Measurements from ENCODE around the gene FAR2. TPM values are rescaled to one million over a fixed set of nuclear protein-coding genes. Genes with fewer than 3 reads are reported as not detected.

The FAR2 gene
- total and polyA plus RNA-seq, 2 experiments from 2014 or later = 18.7 to 22.6 TPM

DNA sequence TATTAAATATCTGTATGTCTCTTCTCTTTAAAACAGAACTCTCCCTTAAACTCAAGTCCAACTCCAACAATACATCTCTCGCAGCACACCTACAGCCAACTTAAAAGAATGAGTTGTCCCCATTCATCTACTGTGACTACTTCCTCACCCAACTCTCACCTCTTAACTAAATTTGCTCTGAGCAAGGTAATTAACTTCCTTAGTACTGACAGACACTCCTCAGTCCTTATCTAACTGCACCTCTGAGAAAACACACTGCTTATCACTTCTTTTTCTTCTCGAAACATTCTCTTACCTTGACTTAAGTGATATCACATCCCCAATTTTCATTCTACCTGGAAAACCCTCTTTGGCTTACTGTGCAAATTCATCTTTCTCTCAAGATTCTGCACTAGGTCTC is 224.9 kb downstream of the FAR2 start (continued):
- no peak for TF ChIP-seq POLR2AphosphoS5 (IDR thresholded peaks at IDR 0.05; ENCODE audit: low read depth)

- H3K4me1 Mint-ChIP-seq = peaks cover 4% of the 10 kb centered on the region; the same call in 2 of the 3 replicates
- Histone ChIP-seq H3K4me3 (no peak overlapping the region), H3K36me3 (ENCODE audit: insufficient read depth) (peaks cover 6% of the 10 kb centered on the region), H3F3A (replicated peaks; ENCODE audit: low read depth) (no peaks in the 10 kb centered on the region), H3K4me2 (no peak overlapping the region), H3K27ac (ENCODE audit: low read depth) (no peak overlapping the region), H3K4me1 (ENCODE audit: insufficient read depth) (no peaks in the 10 kb centered on the region), H3K79me2 (replicated peaks; ENCODE audit: insufficient read depth) (peaks cover 75% of the 10 kb centered on the region), H2AFZ (no peak overlapping the region), H4K20me1 (replicated peaks; ENCODE audit: insufficient read depth) (peaks cover 4% of the 10 kb centered on the region), H3K9me2 (ENCODE audit: insufficient read depth) (no peaks in the 10 kb centered on the region), H3K27me3 (ENCODE audit: insufficient read depth) (no peaks in the 10 kb centered on the region)
- ATAC-seq = no peak
- no peaks in the 10 kb centered on the region for H3K9me3 Mint-ChIP-seq
- H3K27ac Mint-ChIP-seq = no peak overlapping the region
- TF ChIP-seq STAT1 (IDR thresholded peaks at IDR 0.05; ENCODE audit: unreplicated experiment) (no peak), POLR2AphosphoS5 (IDR thresholded peaks at IDR 0.05; ENCODE audit: low read depth) (no peak), ZNF462 (CRISPR knock-in tag; IDR thresholded peaks at IDR 0.05) (no peak), CREB1 (CRISPR knock-in tag; IDR thresholded peaks at IDR 0.05; ENCODE audit: low read depth) (no peak), NANOG (IDR thresholded peaks at IDR 0.05; ENCODE audit: borderline replicate concordance) (no peak), EZH2 (IDR thresholded peaks at IDR 0.05; ENCODE audit: low read depth, unreplicated experiment) (no peak), JUNB (IDR thresholded peaks at IDR 0.05; ENCODE audit: unreplicated experiment) (no peak), ZNF331 (CRISPR knock-in tag; IDR thresholded peaks at IDR 0.05; ENCODE audit: low read depth) (no peak), ZNF114 (CRISPR knock-in tag; IDR thresholded peaks at IDR 0.05) (no peak), EZH2phosphoT487 (IDR thresholded peaks at IDR 0.05; ENCODE audit: unreplicated experiment) (no peak)
- TF ChIP-seq, protein P1, sequence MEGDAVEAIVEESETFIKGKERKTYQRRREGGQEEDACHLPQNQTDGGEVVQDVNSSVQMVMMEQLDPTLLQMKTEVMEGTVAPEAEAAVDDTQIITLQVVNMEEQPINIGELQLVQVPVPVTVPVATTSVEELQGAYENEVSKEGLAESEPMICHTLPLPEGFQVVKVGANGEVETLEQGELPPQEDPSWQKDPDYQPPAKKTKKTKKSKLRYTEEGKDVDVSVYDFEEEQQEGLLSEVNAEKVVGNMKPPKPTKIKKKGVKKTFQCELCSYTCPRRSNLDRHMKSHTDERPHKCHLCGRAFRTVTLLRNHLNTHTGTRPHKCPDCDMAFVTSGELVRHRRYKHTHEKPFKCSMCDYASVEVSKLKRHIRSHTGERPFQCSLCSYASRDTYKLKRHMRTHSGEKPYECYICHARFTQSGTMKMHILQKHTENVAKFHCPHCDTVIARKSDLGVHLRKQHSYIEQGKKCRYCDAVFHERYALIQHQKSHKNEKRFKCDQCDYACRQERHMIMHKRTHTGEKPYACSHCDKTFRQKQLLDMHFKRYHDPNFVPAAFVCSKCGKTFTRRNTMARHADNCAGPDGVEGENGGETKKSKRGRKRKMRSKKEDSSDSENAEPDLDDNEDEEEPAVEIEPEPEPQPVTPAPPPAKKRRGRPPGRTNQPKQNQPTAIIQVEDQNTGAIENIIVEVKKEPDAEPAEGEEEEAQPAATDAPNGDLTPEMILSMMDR (conservative IDR thresholded peaks at IDR 0.05; ENCODE audit: low read depth in 2 of 2) = no peak
- TF ChIP-seq, protein P2, sequence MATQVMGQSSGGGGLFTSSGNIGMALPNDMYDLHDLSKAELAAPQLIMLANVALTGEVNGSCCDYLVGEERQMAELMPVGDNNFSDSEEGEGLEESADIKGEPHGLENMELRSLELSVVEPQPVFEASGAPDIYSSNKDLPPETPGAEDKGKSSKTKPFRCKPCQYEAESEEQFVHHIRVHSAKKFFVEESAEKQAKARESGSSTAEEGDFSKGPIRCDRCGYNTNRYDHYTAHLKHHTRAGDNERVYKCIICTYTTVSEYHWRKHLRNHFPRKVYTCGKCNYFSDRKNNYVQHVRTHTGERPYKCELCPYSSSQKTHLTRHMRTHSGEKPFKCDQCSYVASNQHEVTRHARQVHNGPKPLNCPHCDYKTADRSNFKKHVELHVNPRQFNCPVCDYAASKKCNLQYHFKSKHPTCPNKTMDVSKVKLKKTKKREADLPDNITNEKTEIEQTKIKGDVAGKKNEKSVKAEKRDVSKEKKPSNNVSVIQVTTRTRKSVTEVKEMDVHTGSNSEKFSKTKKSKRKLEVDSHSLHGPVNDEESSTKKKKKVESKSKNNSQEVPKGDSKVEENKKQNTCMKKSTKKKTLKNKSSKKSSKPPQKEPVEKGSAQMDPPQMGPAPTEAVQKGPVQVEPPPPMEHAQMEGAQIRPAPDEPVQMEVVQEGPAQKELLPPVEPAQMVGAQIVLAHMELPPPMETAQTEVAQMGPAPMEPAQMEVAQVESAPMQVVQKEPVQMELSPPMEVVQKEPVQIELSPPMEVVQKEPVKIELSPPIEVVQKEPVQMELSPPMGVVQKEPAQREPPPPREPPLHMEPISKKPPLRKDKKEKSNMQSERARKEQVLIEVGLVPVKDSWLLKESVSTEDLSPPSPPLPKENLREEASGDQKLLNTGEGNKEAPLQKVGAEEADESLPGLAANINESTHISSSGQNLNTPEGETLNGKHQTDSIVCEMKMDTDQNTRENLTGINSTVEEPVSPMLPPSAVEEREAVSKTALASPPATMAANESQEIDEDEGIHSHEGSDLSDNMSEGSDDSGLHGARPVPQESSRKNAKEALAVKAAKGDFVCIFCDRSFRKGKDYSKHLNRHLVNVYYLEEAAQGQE (IDR thresholded peaks at IDR 0.05; ENCODE audit: unreplicated experiment) = no peak
- TF ChIP-seq, protein P3, sequence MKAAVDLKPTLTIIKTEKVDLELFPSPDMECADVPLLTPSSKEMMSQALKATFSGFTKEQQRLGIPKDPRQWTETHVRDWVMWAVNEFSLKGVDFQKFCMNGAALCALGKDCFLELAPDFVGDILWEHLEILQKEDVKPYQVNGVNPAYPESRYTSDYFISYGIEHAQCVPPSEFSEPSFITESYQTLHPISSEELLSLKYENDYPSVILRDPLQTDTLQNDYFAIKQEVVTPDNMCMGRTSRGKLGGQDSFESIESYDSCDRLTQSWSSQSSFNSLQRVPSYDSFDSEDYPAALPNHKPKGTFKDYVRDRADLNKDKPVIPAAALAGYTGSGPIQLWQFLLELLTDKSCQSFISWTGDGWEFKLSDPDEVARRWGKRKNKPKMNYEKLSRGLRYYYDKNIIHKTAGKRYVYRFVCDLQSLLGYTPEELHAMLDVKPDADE (IDR thresholded peaks at IDR 0.05) = no peak
- no peaks in the 10 kb centered on the region; the same call in 2 of the 3 replicates for H3K36me3 Mint-ChIP-seq (ENCODE audit: low read depth)
- no peak overlapping the region for H3K4me3 Mint-ChIP-seq
- no peaks in the 10 kb centered on the region for H3K27me3 Mint-ChIP-seq (ENCODE audit: insufficient read depth, low read depth, poor library complexity)
- no peak for DNase-seq (ENCODE audit: low spot score)
These were observed 225.8 kb downstream of the FAR2 start for GRCh38 chr12:29374913-29375312.

Data from GM23338 (cell line).